ENCODE results near the gene PAH.
"Not testable (repeated sequence)": the region's sequence is repeated elsewhere in the genome, so short reads cannot be mapped to it uniquely, and the experiment has no call there.

The PAH gene

GRCh38 chr12:102891756-102892155, 25.3 kb downstream of the PAH start:
- no peak for DNase-seq (ENCODE audit: low read depth)

- no peak for DNase-seq (ENCODE audit: low read depth)
These were observed 28.5 kb downstream of the PAH start for GRCh38 chr12:102888511-102888910.

- no peak for DNase-seq (ENCODE audit: low read depth)
These were observed 31.8 kb downstream of the PAH start for GRCh38 chr12:102885043-102885932.

GRCh38 chr12:102883204-102883799, 33.7 kb downstream of the PAH start:
- peak; percentile 7 for DNase-seq (ENCODE audit: low read depth)

GRCh38 chr12:102880783-102881182, 36.3 kb downstream of the PAH start:
- no peak for DNase-seq (ENCODE audit: low read depth)

- no peak for DNase-seq (ENCODE audit: low read depth)
These were observed 37.8 kb downstream of the PAH start for GRCh38 chr12:102879144-102879763.

GRCh38 chr12:102876883-102877282, 40.2 kb downstream of the PAH start:
- no peak for DNase-seq (ENCODE audit: low read depth)

- DNase-seq (ENCODE audit: low read depth) = no peak
These were observed 42.2 kb downstream of the PAH start for GRCh38 chr12:102874819-102875218.

- no peak for DNase-seq (ENCODE audit: low read depth)
These were observed 44.0 kb downstream of the PAH start for GRCh38 chr12:102873077-102873476.

- no peak for DNase-seq (ENCODE audit: low read depth)
These were observed 46.0 kb downstream of the PAH start for GRCh38 chr12:102871014-102871413.

GRCh38 chr12:102869571-102869970, 47.5 kb downstream of the PAH start:
- DNase-seq (ENCODE audit: low read depth) = no peak

- no peak for DNase-seq (ENCODE audit: low read depth)
These were observed 51.0 kb downstream of the PAH start for GRCh38 chr12:102865821-102866615.

- no peak for DNase-seq (ENCODE audit: low read depth)
These were observed 54.6 kb downstream of the PAH start for GRCh38 chr12:102862486-102862885.

GRCh38 chr12:102851246-102851645, 65.8 kb downstream of the PAH start:
- DNase-seq (ENCODE audit: low read depth) = no peak

GRCh38 chr12:102849722-102850447, 67.2 kb downstream of the PAH start:
- DNase-seq (ENCODE audit: low read depth) = no peak

- DNase-seq (ENCODE audit: low read depth) = no peak
These were observed 68.2 kb downstream of the PAH start for GRCh38 chr12:102848832-102849231.

GRCh38 chr12:102847131-102847530, 69.9 kb downstream of the PAH start:
- DNase-seq (ENCODE audit: low read depth) = no peak

GRCh38 chr12:102833687-102834441, 83.2 kb downstream of the PAH start:
- DNase-seq (ENCODE audit: low read depth) = no peak

GRCh38 chr12:102832826-102833225, 84.2 kb downstream of the PAH start:
- DNase-seq (ENCODE audit: low read depth) = not testable (repeated sequence)

GRCh38 chr12:102824218-102824835, 92.7 kb downstream of the PAH start:
- no peak for DNase-seq (ENCODE audit: low read depth)

Data from stimulated activated CD8-positive, alpha-beta memory T cell treated with anti-CD3 and anti-CD28 coated beads, Interleukin-7, amount 100 ng/mL, for 24 hours (primary cell).